ENCODE results near the gene OPCML.

Gene OPCML

DNA sequence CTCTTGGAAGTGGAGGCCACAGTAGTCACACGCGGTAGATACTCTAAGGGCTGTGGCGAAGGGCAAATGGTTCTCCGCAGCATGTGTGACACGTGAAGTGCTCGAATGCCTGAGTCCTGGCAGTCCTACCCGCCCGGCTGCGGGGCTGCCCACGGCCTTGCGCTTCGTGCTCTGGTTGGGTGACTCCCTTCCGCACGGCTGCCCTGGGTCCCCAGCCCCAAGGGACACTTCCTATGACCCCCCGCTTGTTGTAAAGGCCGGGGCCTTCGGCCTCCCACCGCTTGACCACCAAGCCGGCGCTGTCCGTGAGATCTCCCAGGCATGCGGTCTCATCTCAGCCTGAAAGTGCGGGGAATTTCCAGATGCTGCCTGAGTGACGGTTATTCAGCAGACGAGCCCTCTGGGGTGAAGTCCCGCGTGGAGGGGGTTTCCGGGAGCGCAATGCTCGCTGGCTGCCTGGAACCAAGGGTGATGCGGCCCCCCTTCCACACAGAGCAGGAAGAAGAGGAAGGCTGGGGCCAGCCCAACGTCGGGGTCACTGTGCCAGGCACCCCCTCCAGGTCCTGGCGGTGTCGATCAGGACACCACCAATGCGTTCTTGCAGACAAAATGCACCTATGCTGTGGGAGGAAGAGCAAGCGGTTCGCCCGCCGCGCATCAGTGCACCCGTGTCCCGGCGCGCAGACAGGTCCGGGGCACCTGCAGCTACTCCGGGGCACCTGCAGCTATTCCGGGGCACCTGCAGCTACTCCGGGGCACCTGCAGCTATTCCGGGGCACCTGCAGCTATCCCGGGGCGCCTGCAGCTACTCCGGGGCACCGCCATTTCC lies 171.2 kb downstream of the OPCML start:
- DNase-seq (ENCODE audit: low read depth in 2 of 2), result no peak

DNA sequence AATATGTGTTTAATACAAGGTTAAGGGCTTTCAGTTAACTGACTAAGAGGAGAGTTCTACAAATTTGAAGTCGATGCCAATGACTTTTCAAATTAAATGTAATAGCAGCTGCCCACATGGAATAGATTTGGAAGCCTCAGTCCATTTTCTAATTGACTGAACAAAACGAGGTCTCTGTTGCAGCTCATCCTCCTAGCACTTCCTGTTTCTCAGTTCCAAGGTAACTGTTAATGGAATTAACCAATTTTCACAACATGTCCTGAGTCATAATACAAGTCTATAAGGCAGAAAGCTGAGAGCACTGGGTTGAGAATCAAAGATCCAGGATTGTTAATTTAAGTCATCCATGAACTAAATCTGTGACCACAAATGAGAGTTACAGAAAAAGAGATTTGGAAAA lies 177.2 kb downstream of the OPCML start:
- DNase-seq (ENCODE audit: low read depth in 2 of 2), result no peak

DNA sequence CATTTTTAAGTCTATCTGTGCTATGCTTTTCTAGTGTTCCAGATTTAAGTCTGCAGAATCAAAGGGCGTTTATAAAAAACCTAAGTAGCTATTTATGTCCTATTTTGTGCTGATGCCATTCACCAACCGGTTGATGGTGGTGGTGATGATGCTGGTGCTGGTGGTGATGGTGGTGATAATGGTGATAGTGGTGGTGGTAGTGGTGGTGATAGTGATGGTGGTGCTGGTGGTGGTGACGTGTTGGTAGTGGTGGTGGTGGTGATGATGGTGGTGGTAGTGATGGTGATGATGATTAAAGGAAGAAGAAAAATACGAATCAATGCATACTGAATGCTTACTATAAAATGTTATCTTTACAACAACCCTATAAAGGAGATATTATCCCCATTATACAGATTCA lies 178.2 kb downstream of the OPCML start:
- DNase-seq (ENCODE audit: low read depth in 2 of 2), result no peak

DNA sequence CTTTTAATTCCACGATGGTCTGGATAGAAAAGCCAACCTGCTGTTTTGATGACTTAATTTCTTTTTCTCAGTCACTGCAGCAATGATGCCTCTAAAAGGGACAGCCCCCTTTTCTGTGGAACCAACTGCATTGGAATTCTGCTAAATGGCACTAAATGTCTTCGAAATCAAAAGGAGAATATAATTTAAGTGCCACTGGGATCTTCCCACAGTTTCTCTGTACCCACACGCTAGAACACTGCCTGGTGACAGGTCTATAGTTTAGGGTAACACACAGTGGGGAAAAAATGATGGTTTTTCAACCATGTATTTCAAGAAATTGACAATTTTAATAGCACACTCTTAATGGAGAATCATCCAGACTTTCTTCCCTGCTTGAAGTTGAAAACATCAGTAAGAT lies 182.3 kb downstream of the OPCML start:
- no peak for DNase-seq (ENCODE audit: low read depth in 2 of 2)

DNA sequence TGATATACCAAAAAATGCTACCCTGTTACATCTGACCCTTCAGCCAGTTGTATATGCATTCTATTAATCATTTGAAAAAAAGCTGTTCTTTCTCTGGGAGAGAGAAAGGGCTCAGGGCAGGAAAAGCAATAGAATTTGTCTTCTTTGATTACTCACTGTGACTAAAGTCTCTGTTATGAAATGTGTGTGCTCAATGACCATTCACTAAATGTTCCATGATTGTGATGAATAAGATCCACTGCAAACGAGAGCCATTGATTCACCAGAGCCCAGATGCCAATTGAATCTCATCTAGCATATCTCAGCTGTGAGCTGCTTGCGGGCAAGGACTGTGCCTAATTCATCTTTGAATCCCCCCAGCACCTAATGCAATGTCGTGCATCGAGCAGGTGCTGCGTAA lies 184.3 kb downstream of the OPCML start:
- DNase-seq (ENCODE audit: low read depth in 2 of 2), result no peak

DNA sequence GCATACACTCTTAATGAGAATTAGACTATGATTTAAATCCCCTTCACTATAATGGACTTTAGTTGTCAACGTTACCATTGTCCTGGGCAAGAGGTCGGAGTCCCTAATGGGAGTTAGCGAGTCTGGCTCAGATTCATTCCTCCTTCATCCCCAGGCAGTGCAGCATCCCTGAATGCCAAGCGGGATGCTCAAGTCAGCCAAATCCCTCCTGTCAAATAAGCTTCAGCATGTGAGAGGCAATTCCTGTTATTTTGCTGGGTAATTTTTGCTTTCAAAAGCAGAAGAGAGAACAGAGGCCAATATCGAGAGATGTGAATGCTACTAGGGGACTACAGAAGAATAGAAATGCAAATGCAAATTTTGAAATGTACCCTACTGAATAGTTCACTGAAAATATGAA lies 186.2 kb downstream of the OPCML start:
- DNase-seq (ENCODE audit: low read depth in 2 of 2), result no peak

DNA sequence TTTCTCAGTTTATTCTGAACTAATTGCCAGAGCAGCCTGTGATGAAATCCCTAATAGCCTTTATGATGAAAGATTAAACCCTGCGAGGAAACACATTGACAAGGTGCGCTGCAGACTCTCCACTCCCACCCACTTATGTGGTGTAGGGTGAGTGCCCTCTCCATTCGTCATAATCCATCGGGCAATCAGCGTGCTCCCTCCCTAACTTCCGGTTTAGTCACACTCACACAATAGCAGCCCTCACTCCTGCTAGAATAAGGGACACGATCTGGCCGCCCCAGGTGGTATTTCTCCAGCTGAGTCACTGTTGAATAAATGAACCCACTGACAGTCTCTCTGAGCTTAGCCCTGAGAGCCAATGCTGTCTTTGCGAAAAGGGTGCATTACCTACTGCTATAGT lies 188.3 kb downstream of the OPCML start:
- DNase-seq (ENCODE audit: low read depth in 2 of 2), result no peak

DNA sequence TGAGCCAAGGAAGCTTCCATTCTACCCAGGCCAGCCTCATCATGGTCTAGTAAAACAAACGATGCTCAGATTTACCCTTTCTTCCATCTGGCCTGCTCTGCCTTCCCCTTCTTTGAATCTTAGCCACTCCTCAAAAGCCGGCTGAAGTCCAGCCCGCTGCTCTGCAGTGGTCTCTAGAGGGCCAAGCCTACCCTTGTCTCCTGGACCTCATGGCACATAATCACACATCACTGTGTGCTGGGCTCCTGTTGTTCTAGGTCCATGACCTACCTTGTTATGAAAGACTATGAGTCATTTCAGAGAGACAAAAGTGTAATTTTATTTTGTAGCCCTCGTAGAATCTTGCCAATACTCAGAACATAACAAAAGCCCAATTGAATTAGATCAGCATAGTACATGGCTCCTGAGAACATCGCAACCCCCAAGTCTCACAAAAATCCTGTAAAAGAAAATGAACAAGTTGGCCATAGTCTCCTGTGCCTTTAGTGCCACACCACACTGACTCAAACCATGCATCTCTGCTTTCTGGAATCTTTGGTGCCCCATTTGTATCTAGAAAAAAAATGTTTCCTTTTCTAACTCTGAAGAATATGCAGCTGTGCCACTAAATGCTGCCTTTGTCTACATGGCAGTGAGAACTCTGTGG lies 192.7 kb downstream of the OPCML start:
- no peak for DNase-seq (ENCODE audit: low read depth in 2 of 2)

DNA sequence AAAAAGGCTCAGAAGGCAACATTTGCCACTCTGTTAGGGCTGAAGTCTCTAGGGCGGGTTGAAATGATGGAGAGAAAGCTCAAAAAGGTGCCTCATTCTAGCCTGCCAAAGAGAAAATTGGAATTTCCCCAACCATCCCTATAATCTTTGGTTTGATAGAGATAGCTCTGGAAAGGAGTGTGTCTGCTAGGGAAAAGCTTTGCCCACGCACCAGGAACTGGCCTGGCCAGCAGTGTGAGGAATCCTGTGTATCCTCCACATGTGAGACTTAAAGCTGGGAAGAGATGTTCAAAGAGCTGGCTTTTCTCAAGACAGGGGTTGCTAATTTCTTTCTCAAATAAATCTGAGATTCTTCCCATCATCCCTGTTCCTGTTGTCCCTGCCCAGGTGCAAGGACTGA lies 193.7 kb downstream of the OPCML start:
- no peak for DNase-seq (ENCODE audit: low read depth in 2 of 2)

DNA sequence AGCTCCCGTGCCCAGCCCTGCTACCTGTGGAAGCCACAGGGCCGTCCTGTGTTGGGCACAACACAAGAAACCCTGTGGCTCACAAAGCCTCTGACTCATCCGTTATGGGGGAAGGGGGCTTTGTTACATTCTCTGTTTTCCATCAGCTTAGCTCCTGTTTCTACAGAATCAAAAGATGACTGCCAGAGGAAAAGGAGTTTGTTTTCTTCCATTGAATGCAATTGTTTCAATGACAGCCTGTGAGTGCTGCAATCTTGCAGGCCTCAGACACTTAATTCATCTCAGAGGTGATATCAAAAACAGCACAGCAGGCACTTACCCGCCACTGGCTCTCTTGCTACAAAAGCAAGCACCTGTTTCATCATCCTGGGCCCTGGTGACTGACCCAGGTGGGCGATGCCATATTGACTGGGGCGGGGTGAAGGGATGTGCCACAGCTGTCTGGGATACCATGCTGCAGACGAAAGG lies 194.3 kb downstream of the OPCML start:
- no peak for DNase-seq (ENCODE audit: low read depth in 2 of 2)

DNA sequence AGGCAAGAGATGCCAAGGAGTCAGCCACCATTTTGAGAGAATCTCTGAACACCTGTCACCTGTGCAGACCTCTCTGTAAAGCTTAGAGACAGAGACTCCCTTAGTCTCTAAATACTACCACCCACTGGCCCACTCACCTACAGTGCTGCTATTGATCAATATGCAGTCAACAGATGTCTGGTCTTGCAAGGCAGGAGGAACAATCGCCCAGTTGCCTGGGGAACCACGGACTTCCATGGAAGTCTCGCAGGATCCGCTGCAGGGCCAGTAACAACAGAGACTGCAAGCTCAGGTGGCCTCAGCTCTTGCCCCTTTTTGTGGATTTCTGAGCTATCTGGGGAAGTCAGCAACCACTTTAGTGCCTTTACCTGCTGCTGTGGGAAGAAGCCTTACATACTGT lies 195.1 kb downstream of the OPCML start:
- DNase-seq (ENCODE audit: low read depth in 2 of 2), result no peak

DNA sequence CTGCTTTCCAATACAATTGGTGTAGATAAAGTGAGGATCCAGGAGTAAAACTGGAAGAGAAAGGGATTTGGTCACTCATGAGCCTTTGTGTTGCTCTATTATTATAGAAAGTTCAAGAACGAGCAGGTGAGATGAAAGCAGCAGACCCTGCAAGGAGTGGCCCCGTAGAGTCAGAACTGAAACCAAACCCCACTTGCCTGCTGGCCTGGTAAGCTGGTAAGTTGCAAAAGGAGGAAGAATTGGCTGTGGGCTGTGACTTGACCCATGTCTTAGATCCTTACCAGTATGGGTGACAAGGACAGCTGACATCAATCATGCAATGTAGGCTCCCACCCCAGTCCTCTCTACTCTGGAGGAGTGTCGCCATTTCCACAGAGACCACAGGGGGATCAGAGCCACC lies 201.3 kb downstream of the OPCML start:
- DNase-seq (ENCODE audit: low read depth in 2 of 2), result no peak

DNA sequence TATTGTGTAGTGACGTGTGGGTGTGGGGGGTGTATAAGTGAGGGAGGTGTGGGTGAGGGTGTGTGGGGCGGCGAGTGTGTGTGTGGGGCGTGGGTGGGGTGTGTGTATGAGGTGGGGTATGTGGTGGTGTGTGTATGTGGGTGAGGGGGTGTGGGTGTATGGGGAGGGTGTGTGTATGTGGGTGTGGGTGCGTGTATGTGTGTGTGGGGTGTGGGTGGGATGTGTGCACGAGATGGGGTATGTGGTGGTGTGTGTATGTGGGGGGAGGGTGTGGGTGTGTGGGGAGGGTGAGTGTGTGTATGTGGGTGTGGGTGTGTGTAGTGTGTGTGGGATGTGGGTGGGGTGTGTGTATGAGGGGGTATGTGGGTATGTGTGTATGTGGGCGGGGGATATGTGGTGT lies 205.5 kb downstream of the OPCML start:
- no peak for DNase-seq (ENCODE audit: low read depth in 2 of 2)

DNA sequence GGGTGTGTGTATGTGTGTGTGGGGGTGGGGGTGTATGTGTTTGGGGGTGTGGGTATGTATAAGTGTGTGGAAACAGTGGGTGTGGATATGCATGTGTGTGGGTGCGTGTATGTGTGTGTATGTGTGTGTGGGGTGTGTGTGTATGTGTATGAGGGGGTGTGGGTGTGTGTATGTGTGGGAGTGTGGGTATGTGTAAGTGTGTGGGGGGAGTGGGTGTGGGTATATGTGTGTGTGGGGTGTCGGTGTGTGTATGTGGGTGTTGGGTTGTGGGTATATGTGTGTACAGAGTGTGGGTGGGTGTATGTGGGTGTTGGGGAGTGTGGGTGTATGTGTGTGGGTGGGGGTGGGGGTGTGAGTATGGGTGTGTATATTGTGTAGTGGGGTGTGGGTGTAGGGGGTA lies 206.0 kb downstream of the OPCML start:
- no peak for DNase-seq (ENCODE audit: low read depth in 2 of 2)

DNA sequence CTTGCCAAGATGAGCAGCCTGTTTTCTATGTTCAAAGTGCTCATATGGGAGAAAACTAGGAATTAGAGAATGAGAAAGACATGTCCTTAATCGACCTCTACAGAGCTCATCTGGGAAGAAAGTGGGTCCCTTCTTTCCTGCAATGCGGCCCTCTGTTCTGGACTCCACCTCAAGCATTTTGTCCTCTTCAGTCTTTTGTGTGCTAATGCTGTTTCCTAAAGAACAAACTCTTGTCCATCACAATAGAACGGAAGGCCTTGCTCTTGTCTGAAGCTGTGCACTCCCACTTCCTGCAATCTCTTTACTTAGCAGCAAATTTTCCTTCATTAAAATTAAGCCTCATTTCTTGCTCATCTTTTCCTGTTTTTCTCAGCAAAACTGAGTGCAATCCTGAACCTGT lies 206.6 kb downstream of the OPCML start:
- no peak for DNase-seq (ENCODE audit: low read depth in 2 of 2)

DNA sequence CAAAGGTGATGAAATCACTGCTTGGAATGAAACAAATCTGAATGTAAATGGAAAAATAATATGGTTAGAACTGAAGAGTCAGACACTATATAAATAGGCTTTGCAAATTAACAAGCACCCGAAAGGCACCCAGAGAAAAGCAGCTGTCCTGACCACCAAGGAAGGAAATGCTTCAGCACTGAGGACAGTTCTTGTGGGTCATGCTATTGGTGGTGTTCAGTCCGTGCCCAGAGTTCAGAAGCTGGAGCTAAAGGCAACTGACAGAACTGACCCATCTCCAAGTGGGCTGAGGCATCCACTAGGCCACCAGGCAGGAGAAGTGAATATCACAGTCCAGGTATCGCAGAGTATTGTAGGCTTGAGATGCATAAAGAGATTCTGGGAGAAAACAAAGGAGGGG lies 208.9 kb downstream of the OPCML start:
- no peak for DNase-seq (ENCODE audit: low read depth in 2 of 2)

DNA sequence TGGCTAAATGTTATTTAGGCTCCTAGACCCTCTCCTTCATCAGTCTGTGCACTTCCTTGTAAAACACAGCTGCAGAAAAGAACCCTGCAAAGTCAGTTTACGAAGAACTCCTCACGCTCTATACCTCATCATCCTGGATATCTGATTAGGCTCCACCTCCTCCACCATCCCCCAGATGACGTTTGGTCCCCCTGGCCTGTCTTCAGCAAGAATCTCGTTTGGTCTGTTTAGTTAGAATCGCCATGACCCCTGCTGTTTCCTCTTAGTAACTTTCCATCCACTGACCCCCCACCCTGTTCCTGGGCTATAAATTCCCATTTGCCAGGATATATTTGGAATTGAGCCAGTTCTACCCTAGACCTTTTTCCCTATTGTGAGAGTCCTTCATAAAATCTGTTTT lies 214.1 kb downstream of the OPCML start:
- DNase-seq (ENCODE audit: low read depth in 2 of 2), result no peak

DNA sequence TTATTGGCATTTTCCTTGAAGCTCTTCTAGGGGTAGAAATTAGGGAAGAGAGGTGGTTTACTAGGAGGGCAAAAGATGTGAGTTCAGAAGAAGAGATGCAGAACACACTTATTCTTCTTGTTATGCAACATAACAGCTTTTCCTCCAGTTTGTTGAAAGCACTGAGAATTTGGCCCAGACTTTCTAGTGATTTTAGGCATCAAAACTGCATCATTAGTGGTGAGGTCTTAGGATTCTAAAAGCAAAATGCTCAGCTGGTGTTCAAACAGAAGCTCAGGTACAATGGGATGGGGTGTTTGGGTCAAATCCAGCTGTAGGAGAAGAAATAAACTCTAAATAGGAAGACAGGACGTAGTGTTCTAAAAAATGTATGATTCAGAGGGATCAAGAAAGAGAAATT lies 221.1 kb downstream of the OPCML start:
- DNase-seq (ENCODE audit: low read depth in 2 of 2), result no peak

DNA sequence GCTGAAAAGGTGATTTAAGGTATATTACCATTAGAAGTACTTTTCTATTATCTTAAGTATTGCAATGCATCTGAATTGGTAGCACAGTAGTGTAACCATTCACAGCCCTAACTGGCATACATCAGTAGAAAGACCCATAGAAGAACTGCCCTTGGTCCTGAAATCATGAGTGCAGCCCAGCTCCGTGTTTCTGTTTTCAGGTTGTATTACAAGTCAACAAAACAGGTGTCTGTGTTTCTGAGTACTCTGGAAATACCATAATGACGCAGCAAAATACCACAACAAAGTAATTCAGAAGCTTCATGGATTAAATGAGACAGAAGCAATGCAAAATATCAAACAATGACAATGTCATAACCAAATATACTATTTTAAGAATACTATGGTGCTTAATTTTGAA lies 226.3 kb downstream of the OPCML start:
- DNase-seq (ENCODE audit: low read depth in 2 of 2), result no peak

DNA sequence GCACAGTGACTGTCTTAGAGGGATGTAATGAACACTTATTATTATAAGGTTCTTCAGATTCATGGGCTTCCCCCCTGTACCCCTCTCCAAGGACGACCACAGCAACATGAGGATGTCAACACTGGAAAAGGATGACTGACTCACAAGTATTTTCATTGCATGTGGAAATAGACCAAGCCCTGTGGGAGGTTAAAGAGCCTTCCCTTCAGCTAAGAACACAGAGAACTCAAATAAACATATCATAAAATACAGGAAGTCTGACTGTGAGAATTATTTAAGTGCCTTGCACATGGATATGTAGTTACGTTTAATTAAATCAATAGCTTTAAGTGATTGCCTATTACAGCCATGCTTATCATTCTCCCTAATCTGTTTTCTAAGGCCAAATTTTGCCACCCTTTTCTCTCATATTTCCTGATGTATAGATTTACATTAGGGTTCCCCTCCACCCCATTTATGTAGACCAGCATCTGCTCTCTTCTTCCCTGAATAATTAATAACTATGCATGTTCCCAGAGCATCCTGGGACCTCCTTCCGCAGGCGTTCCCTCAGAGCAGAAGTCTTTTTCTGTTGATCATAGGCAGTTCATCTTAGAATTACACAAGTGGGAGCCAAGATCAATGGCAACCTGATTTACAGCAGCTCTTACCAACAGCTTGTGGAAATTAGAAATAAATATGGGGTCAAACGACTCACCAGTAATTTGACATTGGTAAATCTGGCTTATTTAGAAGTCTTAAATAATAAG lies 226.9 kb downstream of the OPCML start:
- DNase-seq (ENCODE audit: low read depth in 2 of 2), result no peak

DNA sequence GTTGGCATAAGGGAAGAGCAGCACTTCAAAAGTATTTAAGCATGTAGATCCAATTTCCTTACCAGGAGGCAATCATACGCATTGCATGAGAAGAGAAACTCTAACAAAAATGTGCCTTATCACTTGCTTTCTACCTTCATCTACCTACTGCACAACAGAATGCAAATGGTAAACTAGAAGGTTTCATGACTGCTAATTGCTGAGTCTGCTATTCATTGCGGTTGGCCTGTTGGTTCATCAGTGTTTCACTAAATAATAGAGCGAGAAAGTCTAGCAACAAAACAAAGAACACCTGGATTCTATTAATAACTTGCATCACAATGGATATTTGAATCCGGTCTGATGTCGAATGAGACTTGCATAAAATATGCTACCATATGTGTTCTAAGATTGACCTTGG lies 229.0 kb downstream of the OPCML start:
- DNase-seq (ENCODE audit: low read depth in 2 of 2), result no peak

DNA sequence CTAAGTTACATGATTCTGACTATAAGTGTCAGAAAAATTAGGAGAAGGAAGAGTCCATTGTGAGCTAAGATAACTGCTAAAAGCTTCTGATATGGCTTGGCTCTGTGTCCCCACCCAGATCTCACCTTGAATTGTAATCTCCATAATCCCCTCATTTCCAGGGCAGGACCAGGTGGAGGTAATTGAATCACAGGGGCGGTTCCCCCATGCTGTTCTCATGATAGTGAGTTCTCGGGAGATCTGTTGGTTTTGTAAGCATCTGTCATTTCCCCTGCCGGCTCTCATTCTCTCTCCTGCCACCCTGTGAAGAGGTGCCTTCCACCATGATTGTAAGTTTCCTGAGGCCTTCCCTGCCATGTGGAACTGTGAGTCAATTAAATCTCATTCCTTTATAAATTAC lies 230.2 kb downstream of the OPCML start:
- no peak for DNase-seq (ENCODE audit: low read depth in 2 of 2)

DNA sequence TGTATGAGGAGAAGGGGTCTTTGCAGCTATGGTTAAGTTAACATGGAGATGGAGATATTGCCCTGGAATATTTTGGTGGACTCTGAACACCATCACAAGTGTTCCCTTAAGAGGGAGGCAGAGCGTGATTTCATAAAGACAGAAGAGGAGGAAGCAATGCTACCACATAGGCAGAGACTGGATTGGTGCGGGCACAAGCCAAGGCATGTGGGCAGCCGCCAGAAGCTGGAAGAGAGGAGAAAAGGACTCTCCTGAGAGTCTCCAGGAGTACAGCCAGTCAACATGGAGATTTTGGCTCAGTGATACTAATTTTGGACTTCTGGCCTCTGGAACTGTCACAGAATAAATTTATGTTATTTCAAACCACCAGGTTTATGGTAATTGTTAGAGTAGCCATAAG lies 231.6 kb downstream of the OPCML start:
- DNase-seq (ENCODE audit: low read depth in 2 of 2), result no peak
